GM08714 (cell line): ENCODE data around the gene PSMB8.
A peak's percentile ranks its signal among the peaks of the same experiment; 100 is the strongest.
"Not testable (repeated sequence)": the region's sequence is repeated elsewhere in the genome, so short reads cannot be mapped to it uniquely, and the experiment has no call there.

ENCODE experiments used
- H3K4me3 ChIP-seq: fragments of 200-500 bp; sonication (Bioruptor generic); 2 replicates; pipeline ENCODE4 v1.5.1; 2014; ENCODE audit warnings: mild to moderate bottlenecking, low read length, inconsistent platforms
- ZNF274 ChIP-seq: IDR thresholded peaks from 2 replicates; pipeline ENCODE4 v1.6.1; 2012; ENCODE audit warnings: mild to moderate bottlenecking, low read depth, low read length

Gene PSMB8

DNA sequence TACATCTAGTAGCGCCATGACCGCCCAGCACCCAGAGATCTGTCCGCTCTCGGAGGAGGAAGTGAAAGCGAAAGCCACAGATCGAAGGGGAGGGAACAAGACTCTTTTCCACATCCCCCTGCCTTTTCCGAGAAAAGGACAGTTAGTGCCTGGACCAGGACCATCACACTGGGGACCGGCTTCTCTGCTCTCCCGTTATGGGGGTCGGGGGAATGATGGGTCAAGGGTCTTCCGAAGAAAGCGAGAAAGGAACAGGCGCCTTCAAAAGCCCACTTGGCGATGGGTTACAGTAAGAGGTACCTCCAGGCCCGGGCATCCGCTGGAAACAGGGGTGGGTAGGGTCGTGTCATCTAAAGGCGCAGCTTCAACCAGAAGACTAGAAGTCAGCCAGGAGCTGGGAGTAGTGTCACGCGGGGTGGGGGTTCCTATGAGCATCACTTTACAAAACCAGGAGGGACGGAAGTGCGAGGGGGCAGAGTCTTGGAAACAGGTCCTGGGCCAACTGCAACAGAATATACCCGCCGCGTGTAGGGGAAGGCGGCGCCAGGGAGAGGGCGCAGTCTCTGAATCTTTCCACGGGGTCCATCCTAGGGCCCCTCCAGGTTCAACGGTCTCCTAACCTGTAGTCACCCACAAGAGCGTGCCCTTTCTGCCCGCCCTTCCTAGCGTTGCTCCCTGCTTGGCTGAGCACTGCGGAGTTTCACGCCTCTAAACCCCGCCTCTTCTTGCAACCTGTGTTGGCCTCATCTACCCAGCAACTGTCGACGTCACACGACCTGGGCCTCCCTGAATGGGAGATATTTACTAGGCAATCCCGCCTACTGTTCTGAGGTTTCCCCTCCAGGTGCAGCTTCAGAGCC is at the start of gene PSMB8:
Gene PSMB8 (minus strand): TSS at position 69 of the 860 bp plus-strand sequence. CDS start 51 bp downstream, at position 18.
- H3K4me3 ChIP-seq, result peak within 1 kb of the TSS; percentile 71
- TF ChIP-seq ZNF274, result no peak

DNA sequence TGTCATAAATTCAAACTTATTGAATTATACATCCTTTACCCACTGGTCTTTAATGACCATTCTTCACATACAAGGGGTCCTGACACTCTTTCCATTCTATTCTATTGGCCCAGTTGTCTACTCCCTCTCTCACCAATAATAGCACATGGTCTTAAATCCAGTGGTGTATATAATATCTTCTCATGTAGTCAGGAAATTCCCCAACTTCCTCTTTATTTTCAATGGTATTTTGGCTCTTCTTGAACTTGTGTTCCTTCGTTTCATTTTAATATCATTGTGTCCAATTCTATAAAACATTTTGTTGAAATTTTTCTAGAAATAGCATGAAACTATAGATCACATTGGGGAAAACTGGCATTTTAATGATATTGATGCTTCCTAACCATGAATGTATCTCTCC is 47.0 kb upstream of the PSMB8 start:
- TF ChIP-seq ZNF274, result no peak
- no peak overlapping the region for H3K4me3 ChIP-seq

DNA sequence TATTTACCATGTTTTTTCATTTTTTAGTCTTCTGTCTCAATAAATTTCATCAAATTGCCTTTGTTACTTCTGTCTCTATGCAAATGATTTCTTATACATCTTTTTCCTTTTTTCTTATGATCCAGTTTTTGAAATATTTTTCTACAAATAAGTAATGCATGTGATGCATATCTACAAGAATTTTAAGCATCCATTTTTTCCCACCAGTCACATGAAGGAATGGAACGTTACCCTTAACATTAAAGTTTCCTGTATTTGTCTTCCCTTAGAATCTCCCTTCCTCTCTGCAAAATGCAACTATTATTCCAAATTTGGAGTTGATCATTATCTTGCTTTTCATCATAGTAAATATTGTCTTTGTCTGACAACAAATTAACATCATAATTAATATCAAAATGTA is 45.7 kb upstream of the PSMB8 start:
- no peak overlapping the region for H3K4me3 ChIP-seq
- TF ChIP-seq ZNF274, result no peak

DNA sequence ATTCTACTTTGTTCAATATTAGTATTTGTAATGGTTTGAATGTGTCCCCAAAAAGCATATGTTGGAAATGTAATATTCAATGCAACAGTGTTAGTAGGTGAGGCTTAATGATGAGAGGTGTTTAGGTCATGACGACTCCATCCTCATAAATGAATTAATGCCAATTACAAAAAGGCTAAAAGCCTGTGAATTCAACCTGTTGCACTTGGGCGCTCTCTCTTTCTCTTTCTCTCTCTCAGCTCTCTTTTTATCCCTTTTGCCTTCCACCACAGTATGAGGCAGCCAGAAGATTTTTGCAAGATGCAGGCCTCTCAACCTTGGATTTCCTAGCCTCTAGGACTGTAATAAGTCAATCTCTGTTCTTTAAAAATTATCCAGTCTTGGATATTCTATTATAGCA is 44.7 kb upstream of the PSMB8 start:
- no peak for TF ChIP-seq ZNF274
- no peak overlapping the region for H3K4me3 ChIP-seq

DNA sequence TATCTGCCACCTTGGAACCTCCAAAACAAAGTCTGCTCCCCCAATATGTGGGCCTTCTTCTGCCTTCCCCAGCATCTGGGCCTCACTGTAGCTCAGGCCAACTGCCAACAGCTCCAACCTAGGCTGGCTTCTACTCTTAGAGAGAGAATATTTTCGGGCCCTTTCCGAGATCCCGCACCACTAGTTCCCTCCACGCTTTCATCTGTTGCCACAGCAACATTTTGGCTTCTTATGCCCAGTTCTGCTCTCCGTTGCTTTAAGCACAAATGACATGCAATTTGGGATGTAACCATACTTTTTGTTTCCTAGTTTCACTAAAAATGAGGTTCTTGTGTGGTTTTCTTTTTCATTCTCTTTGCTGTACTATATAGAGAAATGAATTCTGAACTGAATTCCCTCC is 43.8 kb upstream of the PSMB8 start:
- TF ChIP-seq ZNF274, result no peak
- no peak overlapping the region for H3K4me3 ChIP-seq

DNA sequence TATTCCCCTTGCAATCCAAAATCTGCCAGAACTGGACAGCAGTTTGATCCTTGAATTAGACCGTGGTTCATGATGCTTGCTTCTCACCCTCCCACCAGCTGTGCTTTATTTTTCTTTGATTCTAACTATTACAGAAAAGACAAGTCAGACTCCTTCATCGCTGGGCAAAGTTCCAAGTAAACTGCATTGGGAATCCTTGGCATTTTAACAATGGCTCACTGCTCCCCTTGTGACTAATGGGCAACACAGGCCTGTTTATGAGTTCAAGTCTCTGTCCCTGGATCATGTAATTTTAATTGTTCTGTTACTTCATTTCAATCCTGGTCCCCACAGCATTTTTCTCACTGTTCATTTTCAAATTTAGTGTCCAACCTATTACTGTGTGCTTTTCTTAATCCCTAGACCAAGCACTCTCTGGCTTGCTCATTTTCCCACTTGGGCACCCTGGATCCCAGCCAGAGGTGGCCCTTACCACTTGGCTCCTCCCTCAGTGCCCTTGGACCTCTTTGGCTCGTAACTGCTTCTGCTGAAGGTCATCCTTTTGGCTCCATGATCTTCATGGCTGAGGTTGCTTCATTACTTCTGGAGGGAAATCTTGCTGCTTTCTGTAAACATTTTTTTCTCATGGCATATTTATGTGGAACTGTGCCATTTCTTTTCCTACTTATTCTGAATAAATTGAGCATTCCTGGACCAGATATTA is 43.0 kb upstream of the PSMB8 start:
- no peak overlapping the region for H3K4me3 ChIP-seq
- no peak for TF ChIP-seq ZNF274

DNA sequence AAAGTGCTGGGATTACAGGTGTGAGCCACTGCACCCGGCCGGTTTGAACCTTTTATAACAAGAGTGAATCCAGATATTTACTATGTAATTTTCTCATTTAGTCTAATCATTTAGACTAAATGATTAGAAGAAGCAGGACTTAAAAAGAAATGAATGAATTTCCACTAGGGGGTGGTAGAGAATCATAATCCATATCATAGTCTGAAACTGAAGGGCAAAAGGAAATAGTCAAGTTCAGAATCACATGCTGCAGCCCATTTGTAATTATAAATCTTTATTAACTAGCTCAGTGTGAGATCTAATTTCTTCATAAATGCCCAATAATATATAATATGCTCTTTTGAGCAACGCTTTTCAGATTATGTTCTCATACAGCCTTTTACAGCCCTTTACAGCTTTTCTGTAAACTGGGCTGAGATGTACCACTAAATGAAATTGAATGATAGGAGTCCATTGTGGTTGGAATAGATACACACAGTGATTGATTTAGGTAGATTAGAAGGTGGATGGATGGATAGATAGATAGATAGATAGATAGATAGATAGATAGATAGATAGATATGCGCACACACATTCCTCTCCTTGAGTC is 41.9 kb upstream of the PSMB8 start:
- TF ChIP-seq ZNF274, result no peak
- no peak overlapping the region for H3K4me3 ChIP-seq

DNA sequence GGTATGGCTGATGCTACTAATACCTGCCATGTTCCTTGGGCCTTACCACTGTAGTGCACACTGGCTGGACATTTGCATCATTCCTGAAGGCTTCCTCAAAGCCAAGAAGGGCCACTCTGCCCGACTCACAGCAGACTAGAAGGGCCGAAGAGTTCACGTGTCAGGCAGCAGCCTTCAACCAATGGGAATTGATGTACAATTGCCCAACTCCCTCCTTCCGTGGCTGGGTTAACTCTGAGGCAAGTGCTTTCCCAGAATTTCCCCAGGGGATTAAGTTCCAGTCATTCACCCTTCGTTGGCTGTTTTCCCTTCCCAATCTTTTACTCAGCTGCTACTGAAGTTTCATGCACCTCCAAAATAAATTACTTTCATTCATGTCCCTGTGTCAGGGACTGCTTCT is 39.9 kb upstream of the PSMB8 start:
- H3K4me3 ChIP-seq, result no peak overlapping the region
- TF ChIP-seq ZNF274, result no peak

DNA sequence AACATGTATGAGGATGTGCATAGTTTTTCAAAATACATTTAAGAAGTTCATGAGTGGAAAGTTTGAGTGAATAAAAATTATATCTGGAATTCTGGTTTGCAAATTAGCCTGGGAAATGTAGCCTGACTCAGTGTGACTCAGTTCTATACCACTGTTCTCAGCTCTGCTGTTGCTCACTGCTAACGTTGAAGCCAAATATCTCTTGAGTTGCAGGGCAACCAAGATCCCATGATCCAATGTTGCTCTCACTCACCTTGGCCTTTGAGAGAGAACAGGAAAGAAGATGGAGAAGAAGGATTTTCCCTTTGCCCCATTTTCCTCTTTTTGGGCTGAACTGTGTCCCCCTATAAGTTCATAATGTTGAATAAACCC is 39.0 kb upstream of the PSMB8 start:
- TF ChIP-seq ZNF274, result no peak
- no peak overlapping the region for H3K4me3 ChIP-seq

DNA sequence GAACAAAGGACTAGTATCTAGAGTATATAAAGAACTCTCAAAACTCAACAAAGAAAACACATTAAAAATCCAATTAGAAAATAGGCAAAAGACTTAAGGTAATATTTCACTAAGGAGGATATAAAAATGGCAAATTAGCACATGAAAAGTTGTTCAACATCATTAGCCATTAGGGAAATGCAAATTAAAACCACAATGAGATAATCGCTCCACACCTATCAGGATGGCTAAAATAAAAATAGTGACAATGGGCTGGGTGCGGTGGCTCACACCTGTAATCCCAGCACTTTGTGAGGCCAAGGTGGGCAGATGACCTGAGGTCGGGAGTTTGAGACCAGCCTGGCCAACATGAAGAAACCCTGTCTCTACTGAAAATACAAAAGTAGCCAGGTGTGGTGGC is 37.1 kb upstream of the PSMB8 start:
- H3K4me3 ChIP-seq, result not testable (repeated sequence)

DNA sequence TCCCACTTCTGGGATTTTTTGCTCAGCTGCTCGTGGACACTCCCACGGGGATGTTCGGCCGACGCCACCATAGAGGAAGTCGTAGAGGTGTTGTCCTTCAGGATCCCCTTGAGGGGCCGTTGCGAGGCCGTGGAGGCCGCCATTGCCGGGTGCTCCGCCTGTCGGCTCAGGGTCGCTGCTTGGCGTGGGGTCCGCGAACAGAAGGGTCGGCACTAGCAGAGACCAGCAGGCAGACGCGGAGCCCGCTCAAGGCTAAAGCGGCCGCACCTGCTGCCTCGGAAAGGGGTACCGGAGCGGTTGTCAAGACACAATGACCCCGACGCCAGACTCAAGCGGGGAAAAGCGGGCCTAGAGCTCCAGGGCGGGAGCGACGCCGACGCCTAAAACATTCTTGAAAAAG is 35.8 kb upstream of the PSMB8 start:
- no peak overlapping the region; the same call in 1 of the 2 replicates for H3K4me3 ChIP-seq
- TF ChIP-seq ZNF274, result no peak

DNA sequence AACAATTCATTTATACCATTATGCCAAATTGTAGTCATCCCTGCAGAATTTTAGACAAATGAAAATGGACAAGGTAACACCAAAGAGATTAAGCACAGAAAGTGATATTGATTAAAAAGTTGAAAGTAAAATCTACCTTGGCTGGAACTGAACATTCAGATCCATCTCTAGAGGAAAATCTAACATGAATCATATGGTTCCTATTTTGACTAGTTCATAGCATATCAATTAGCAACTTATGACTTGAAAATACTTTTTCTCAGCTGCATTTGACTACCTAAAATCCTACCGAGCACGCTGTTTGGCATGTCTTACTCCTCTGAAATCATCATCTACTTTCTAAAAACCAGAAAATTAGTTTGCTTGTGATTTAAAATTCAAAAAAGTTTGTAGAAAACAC is 32.8 kb upstream of the PSMB8 start:
- TF ChIP-seq ZNF274, result no peak
- no peak overlapping the region for H3K4me3 ChIP-seq

DNA sequence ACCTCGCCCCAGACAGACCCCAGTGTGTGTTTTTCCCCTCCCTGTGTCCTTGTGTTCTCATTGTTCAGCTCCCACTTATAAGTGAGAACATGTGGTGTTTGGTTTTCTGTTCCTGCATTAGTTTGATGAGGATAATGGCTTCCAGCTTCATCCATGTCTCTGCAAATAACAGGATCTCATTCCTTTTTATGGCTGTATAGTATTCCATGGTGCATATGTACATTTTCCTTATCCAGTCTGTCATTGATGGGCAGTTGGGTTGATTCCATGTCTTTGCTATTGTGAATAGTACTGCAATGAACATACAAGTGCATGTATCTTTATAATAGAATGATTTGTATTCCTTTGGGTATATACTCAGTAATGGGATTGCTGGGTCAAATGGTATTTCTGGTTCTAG is 30.1 kb upstream of the PSMB8 start:
- H3K4me3 ChIP-seq, result not testable (repeated sequence)

DNA sequence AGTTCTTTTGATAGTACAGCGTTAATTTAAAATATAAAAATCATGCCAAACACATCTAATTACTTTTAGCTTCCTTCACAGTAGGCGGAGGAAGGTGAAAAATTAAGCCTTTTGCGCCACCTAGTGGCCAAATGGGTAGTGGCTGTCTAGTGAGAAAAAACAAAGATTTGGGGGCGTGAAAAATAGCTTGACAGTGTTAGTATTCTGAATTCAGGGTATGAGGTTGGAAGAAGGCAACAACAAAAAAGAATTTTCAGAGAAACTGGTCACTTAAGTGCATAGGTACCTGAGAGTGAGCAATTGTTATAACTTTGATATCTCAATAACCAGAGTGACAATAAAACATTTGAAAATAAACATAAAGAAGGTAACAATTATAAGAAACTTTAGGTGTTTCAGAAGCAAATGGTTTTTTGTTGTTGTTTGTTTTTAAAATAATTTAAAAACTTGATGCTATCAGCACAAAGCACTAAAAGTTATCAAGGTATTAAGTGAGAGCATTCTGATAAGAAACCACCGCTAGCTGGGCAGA is 24.5 kb upstream of the PSMB8 start:
- H3K4me3 ChIP-seq, result no peak overlapping the region
- TF ChIP-seq ZNF274, result no peak
